PFSK-1 (cell line): ENCODE data around the gene SPAG4.

Experiments used
- FOXP2 ChIP-seq: optimal IDR thresholded peaks from 2 replicates; pipeline ENCODE3; 2011; ENCODE audit warnings: borderline replicate concordance, control low read depth, inconsistent platforms; ENCODE audit not compliant: insufficient read depth; ENCODE audit errors: extremely low read length, extremely low read depth
- POLR2AphosphoS5 ChIP-seq: IDR thresholded peaks from 2 replicates; pipeline ENCODE4 v1.6.1; 2012; ENCODE audit warnings: low read depth, mild to moderate bottlenecking, control low read depth, low read length, moderate library complexity
- REST ChIP-seq, 2 experiments: IDR thresholded peaks; 2 replicates each; pipeline versions ENCODE4 v1.6.1 to v1.8.0; 2011 to 2012; ENCODE audit warnings: low read depth in 2 of 2, low read length in 2 of 2, control low read depth in 1 of 2, inconsistent platforms in 1 of 2, mild to moderate bottlenecking in 1 of 2, moderate library complexity in 1 of 2; ENCODE audit not compliant: insufficient read depth in 1 of 2
- SIN3A ChIP-seq: IDR thresholded peaks from 2 replicates; pipeline ENCODE4 v1.6.1; 2012; ENCODE audit warnings: mild to moderate bottlenecking, low read length, moderate library complexity, borderline replicate concordance; ENCODE audit not compliant: insufficient read depth
- TAF1 ChIP-seq: IDR thresholded peaks from 2 replicates; pipeline ENCODE4 v1.6.1; 2012; ENCODE audit warnings: low read length, control low read depth, borderline replicate concordance; ENCODE audit not compliant: insufficient read depth

SPAG4 gene

DNA sequence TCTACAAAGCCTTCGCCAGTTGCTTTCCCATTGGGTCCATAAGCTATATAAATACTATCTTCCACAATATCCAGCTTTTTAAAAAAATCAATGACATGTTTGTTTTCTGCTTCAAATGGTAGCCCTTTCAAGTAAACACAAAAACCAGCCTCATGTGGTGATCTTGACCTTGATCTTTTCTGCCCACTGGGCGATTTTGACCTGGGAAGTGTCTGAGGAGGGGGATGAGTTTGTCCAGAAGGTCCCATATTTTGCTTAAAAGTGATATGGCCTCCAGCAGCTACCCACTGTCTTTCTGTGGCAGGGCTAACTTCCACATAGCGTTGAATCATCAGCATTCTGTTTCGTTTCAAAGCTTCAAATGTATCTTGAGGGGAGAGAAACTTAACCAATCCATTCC lies 38.3 kb downstream of the SPAG4 start:
- no peak for TF ChIP-seq TAF1
- no peak for TF ChIP-seq POLR2AphosphoS5
- TF ChIP-seq SIN3A, result no peak
- no peak for TF ChIP-seq FOXP2
- TF ChIP-seq REST (IDR thresholded peaks at IDR 0.05; ENCODE audit: insufficient read depth in 1 of 2, low read depth in 2 of 2, low read length in 2 of 2), result no peak

GRCh38 chr20:35654415-35654814 lies 38.8 kb downstream of the SPAG4 start:
- TF ChIP-seq POLR2AphosphoS5 (no peak), SIN3A (no peak), FOXP2 (no peak), REST (IDR thresholded peaks at IDR 0.05; ENCODE audit: insufficient read depth in 1 of 2, low read depth in 2 of 2, low read length in 2 of 2) (no peak), TAF1 (no peak)

- no peak for TF ChIP-seq FOXP2
- no peak for TF ChIP-seq POLR2AphosphoS5
- no peak for TF ChIP-seq TAF1
- no peak for TF ChIP-seq REST (IDR thresholded peaks at IDR 0.05; ENCODE audit: insufficient read depth in 1 of 2, low read depth in 2 of 2, low read length in 2 of 2)
- no peak for TF ChIP-seq SIN3A
These were observed 41.6 kb downstream of the SPAG4 start for GRCh38 chr20:35657271-35657670.

- TF ChIP-seq FOXP2 (no peak), SIN3A (no peak), TAF1 (no peak), POLR2AphosphoS5 (no peak), REST (IDR thresholded peaks at IDR 0.05; ENCODE audit: insufficient read depth in 1 of 2, low read depth in 2 of 2, low read length in 2 of 2) (no peak)
These were observed 44.7 kb downstream of the SPAG4 start for GRCh38 chr20:35660122-35660937.

DNA sequence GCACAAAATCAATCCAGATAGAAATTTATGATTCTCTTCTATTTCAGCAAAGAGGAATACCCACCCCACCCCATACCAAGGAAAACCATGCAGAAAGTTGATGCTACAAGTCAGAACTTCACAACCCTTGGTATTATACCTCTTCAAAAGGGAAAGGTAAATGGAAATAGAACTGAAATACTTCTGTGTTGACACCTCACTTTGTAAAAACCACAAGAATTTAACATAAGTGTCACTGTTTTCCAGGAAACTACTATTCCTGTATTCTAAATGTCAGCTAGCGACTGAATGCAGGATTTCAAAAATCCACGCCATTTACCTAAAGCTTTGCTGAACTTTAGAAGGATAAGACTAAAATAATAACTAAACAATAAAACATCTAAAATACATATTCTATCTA lies 45.4 kb downstream of the SPAG4 start:
- TF ChIP-seq TAF1, result no peak
- no peak for TF ChIP-seq REST (IDR thresholded peaks at IDR 0.05; ENCODE audit: insufficient read depth in 1 of 2, low read depth in 2 of 2, low read length in 2 of 2)
- TF ChIP-seq POLR2AphosphoS5, result no peak
- no peak for TF ChIP-seq SIN3A
- no peak for TF ChIP-seq FOXP2
